H1 (cell line): ENCODE results near the gene STXBP5. TPM values are rescaled to one million over a fixed set of nuclear protein-coding genes. Genes with fewer than 3 reads are reported as not detected.

Source experiments
- CTCF ChIA-PET: fragments of 300-600 bp; sonication (Branson Sonifier 250); formaldehyde crosslinking; loops from one replicate; lab custom pipeline; 2021; ENCODE audit not compliant: partially characterized antibody; lab: Charles Lee
- POLR2A ChIA-PET: fragments of 300-600 bp; sonication (Branson Sonifier 250); formaldehyde crosslinking; loops from one replicate; lab custom pipeline; 2021; ENCODE audit warnings: inconsistent platforms; ENCODE audit not compliant: partially characterized antibody; lab: Charles Lee
- DNase-seq, 2 experiments: peaks; one replicate each; pipeline versions ENCODE4 v3.0.0 to v3.0.0-alpha.2; 2010 to 2022; ENCODE audit warnings: low spot score in 2 of 2, low read depth in 1 of 2, mixed read lengths in 1 of 2
- FAIRE-seq: peaks from 2 replicates; lab custom pipeline; 2011; peaks lifted over from hg19 to GRCh38; lab: Jason Lieb, UNC
- H2AFZ ChIP-seq: 2 replicates; pipeline ENCODE4 v1.8.1; 2012; ENCODE audit warnings: low read length, inconsistent platforms
- H2AK5ac ChIP-seq: 2 replicates; pipeline ENCODE4 v1.6.1; 2013; ENCODE audit warnings: low read depth, low read length
- H2BK120ac ChIP-seq: replicated peaks from 2 replicates; pipeline ENCODE3; 2013; ENCODE audit warnings: low read depth, low read length, inconsistent platforms
- H2BK12ac ChIP-seq: 2 replicates; pipeline ENCODE4 v1.6.1; 2013; ENCODE audit warnings: low read depth, low read length
- H2BK15ac ChIP-seq: 2 replicates; pipeline ENCODE4 v1.6.1; 2013; ENCODE audit warnings: low read length
- H2BK20ac ChIP-seq: 2 replicates; pipeline ENCODE4 v1.6.1; 2013; ENCODE audit warnings: low read length
- H2BK5ac ChIP-seq: 2 replicates; pipeline ENCODE4 v1.6.1; 2013; ENCODE audit warnings: low read depth, low read length
- H3K14ac ChIP-seq: 2 replicates; pipeline ENCODE4 v1.6.1; 2013; ENCODE audit warnings: inconsistent platforms; ENCODE audit not compliant: insufficient read length
- H3K18ac ChIP-seq: 2 replicates; pipeline ENCODE4 v1.6.1; 2013; ENCODE audit warnings: low read length; ENCODE audit errors: extremely low read depth
- H3K23ac ChIP-seq: 2 replicates; pipeline ENCODE4 v1.6.1; 2013; ENCODE audit warnings: inconsistent platforms; ENCODE audit not compliant: insufficient read length
- H3K23me2 ChIP-seq: 2 replicates; pipeline ENCODE4 v1.6.1; 2013; ENCODE audit warnings: low read depth, low read length
- H3K27ac ChIP-seq: 2 replicates; pipeline ENCODE4 v1.6.1; 2011; ENCODE audit warnings: low read depth, low read length, inconsistent platforms
- H3K27me3 ChIP-seq, 4 experiments: replicated peaks in 1 of 4; 1 replicate in 1 of 4; 2 replicates in 3 of 4; pipeline versions ENCODE4 v1.6.1 to v1.8.1; 2011 to 2013; ENCODE audit warnings: low read length in 3 of 4, mild to moderate bottlenecking in 3 of 4, inconsistent platforms in 2 of 4, mixed read lengths in 2 of 4, moderate library complexity in 1 of 4; ENCODE audit not compliant: control insufficient read depth in 3 of 4, insufficient read depth in 3 of 4; ENCODE audit errors: extremely low read depth in 1 of 4
- H3K36me3 ChIP-seq, 4 experiments: 2 replicates each; pipeline versions ENCODE4 v1.6.1 to v1.8.1; 2011 to 2013; ENCODE audit warnings: mild to moderate bottlenecking in 4 of 4, low read length in 3 of 4, moderate library complexity in 2 of 4, control low read depth in 1 of 4, inconsistent platforms in 1 of 4; ENCODE audit not compliant: insufficient read depth in 4 of 4, control insufficient read depth in 2 of 4
- H3K4ac ChIP-seq: replicated peaks from 2 replicates; pipeline ENCODE3; 2013; ENCODE audit warnings: low read length, low read depth, mixed read lengths, inconsistent platforms; ENCODE audit not compliant: insufficient read length
- H3K4me1 ChIP-seq, 4 experiments: replicated peaks in 1 of 4; 1 replicate in 1 of 4; 2 replicates in 3 of 4; pipeline versions ENCODE4 v1.6.1 to v1.8.1; 2011 to 2013; ENCODE audit warnings: low read length in 3 of 4, inconsistent platforms in 2 of 4, mixed read lengths in 1 of 4; ENCODE audit not compliant: insufficient read depth in 4 of 4, control insufficient read depth in 3 of 4
- H3K4me2 ChIP-seq, 2 experiments: 2 replicates each; pipeline versions ENCODE4 v1.6.1 to v1.8.1; 2011 to 2013; ENCODE audit warnings: low read depth in 2 of 2, low read length in 2 of 2, control low read depth in 1 of 2, inconsistent platforms in 1 of 2, mild to moderate bottlenecking in 1 of 2; ENCODE audit not compliant: insufficient read depth in 1 of 2
- H3K4me3 ChIP-seq, 4 experiments: fragments of 200-600, 300-600 bp in 1 of 4; sonication (generic), shearing (Covaris generic), sonication (Bioruptor Twin) in 1 of 4; 2 replicates each; pipeline versions ENCODE4 v1.5.1 to v1.8.1; 2011 to 2016; ENCODE audit warnings: low read length in 4 of 4, low read depth in 3 of 4, control low read depth in 2 of 4, inconsistent platforms in 2 of 4, mild to moderate bottlenecking in 2 of 4, mixed read lengths in 1 of 4, moderate library complexity in 1 of 4; ENCODE audit not compliant: insufficient read depth in 2 of 4; ENCODE audit errors: extremely low read depth in 1 of 4
- H3K56ac ChIP-seq: replicated peaks from 2 replicates; pipeline ENCODE3; 2013; ENCODE audit warnings: low read depth, mild to moderate bottlenecking, mixed read lengths, low read length, inconsistent platforms; ENCODE audit not compliant: insufficient read length
- H3K79me1 ChIP-seq: 2 replicates; pipeline ENCODE4 v1.6.1; 2013; ENCODE audit warnings: low read depth, low read length, control low read depth
- H3K79me2 ChIP-seq, 2 experiments: 2 replicates each; pipeline versions ENCODE4 v1.6.1 to v1.8.1; 2012 to 2013; ENCODE audit warnings: low read length in 2 of 2, mild to moderate bottlenecking in 2 of 2, inconsistent platforms in 1 of 2; ENCODE audit not compliant: insufficient read depth in 2 of 2, control insufficient read depth in 1 of 2
- H3K9ac ChIP-seq, 4 experiments: replicated peaks in 1 of 4; 1 replicate in 1 of 4; 2 replicates in 3 of 4; pipeline versions ENCODE4 v1.6.1 to v1.8.1; 2011 to 2013; ENCODE audit warnings: low read depth in 3 of 4, low read length in 3 of 4, control low read depth in 2 of 4, mild to moderate bottlenecking in 2 of 4, moderate library complexity in 2 of 4, inconsistent platforms in 1 of 4; ENCODE audit errors: extremely low read depth in 1 of 4
- H3K9me3 ChIP-seq, 2 experiments: 2 replicates each; pipeline versions ENCODE4 v1.6.1 to v1.8.1; 2012 to 2013; ENCODE audit warnings: mild to moderate bottlenecking in 2 of 2, moderate library complexity in 2 of 2, control low read depth in 1 of 2, inconsistent platforms in 1 of 2, low read depth in 1 of 2, low read length in 1 of 2, mixed read lengths in 1 of 2; ENCODE audit not compliant: insufficient read depth in 2 of 2
- H4K20me1 ChIP-seq, 2 experiments: replicated peaks in 1 of 2; 2 replicates each; pipeline versions ENCODE3 to v1.8.1; 2011 to 2013; ENCODE audit warnings: inconsistent platforms in 2 of 2, low read length in 2 of 2, mild to moderate bottlenecking in 1 of 2; ENCODE audit not compliant: insufficient read depth in 2 of 2, control insufficient read depth in 1 of 2
- H4K5ac ChIP-seq: 2 replicates; pipeline ENCODE4 v1.6.1; 2013; ENCODE audit warnings: low read length, low read depth, mixed read lengths, inconsistent platforms; ENCODE audit not compliant: insufficient read length
- H4K8ac ChIP-seq: 2 replicates; pipeline ENCODE4 v1.8.0; 2013; ENCODE audit warnings: mild to moderate bottlenecking, moderate library complexity, low read length, inconsistent platforms; ENCODE audit not compliant: insufficient read depth; ENCODE audit errors: extremely low read depth
- H4K91ac ChIP-seq: replicated peaks from 2 replicates; pipeline ENCODE3; 2013; ENCODE audit warnings: low read length, mixed read lengths, inconsistent platforms; ENCODE audit not compliant: insufficient read length
- E2F6 ChIP-seq: IDR thresholded peaks from 2 replicates; pipeline ENCODE4 v1.6.1; 2012; ENCODE audit warnings: inconsistent platforms
- EP300 ChIP-seq, 2 experiments: IDR thresholded peaks; 1 replicate in 1 of 2; 2 replicates in 1 of 2; pipeline ENCODE4 v1.6.1; 2011 to 2012; ENCODE audit warnings: low read depth in 2 of 2, low read length in 2 of 2, mild to moderate bottlenecking in 2 of 2, borderline replicate concordance in 1 of 2, inconsistent platforms in 1 of 2, moderate library complexity in 1 of 2
- NANOG ChIP-seq: IDR thresholded peaks from 2 replicates; pipeline ENCODE4 v1.6.1; 2011; ENCODE audit warnings: low read length, low read depth, mild to moderate bottlenecking, inconsistent platforms; ENCODE audit not compliant: insufficient read depth, poor library complexity, severe bottlenecking
- PHF8 ChIP-seq: fragments of 200-600 bp; sonication (generic); conservative IDR thresholded peaks from 2 replicates; pipeline ENCODE4 v1.7.1; 2012; ENCODE audit warnings: low read depth, mild to moderate bottlenecking, inconsistent platforms, low read length, moderate library complexity
- POLR2A ChIP-seq, 2 experiments: IDR thresholded peaks; 1 replicate in 1 of 2; 2 replicates in 1 of 2; pipeline ENCODE4 v1.6.1; 2011; ENCODE audit warnings: low read depth in 2 of 2, low read length in 2 of 2, mild to moderate bottlenecking in 2 of 2; ENCODE audit errors: control extremely low read depth in 1 of 2
- RFX5 ChIP-seq: IDR thresholded peaks from 2 replicates; pipeline ENCODE4 v1.6.1; 2011; ENCODE audit warnings: low read depth, low read length, improper control_type of control experiment, borderline replicate concordance
- RXRA ChIP-seq: IDR thresholded peaks from 2 replicates; pipeline ENCODE4 v1.6.1; 2011; ENCODE audit warnings: low read depth, mild to moderate bottlenecking, low read length, moderate library complexity; ENCODE audit not compliant: insufficient read depth
- SRF ChIP-seq: IDR thresholded peaks from 2 replicates; pipeline ENCODE4 v1.6.1; 2011; ENCODE audit warnings: mild to moderate bottlenecking, low read depth, low read length, moderate library complexity
- WGBS, 2 experiments: shearing (Covaris generic) in 1 of 2; methylation state at CpG; one replicate each; pipeline versions ENCODE4 v1.1.6 to v1.1.7; 2013 to 2015; ENCODE audit warnings: low lambda C conversion rate in 2 of 2, mixed read lengths in 2 of 2, inconsistent platforms in 1 of 2, low coverage in 1 of 2, missing lambda C conversion rate in 1 of 2; ENCODE audit not compliant: insufficient replicate concordance in 2 of 2, insufficient coverage in 1 of 2, insufficient read length in 1 of 2; ENCODE audit errors: extremely low coverage in 1 of 2, missing lambda C conversion rate in 1 of 2; 5-methylcytosine and 5-hydroxymethylcytosine counted together
- polyA plus RNA-seq, 7 experiments: library from polyadenylated mRNA; depleted of rRNA in 3 of 7; stranded (reverse) in 5 of 7; unstranded in 2 of 7; fragments of >200 nt in 5 of 7; fragments of 200-250 nt in 2 of 7; gene quantifications; 1 replicate in 5 of 7; 2 replicates in 1 of 7; 4 replicates in 1 of 7; pipeline versions ENCODE4 v1.2.1 to v1.2.3, GENCODE V29; 2011 to 2013; ENCODE audit warnings: missing spikeins in 2 of 7, mixed read lengths in 2 of 7
- total RNA-seq: library from RNA; stranded (reverse); fragmentation: NEBNext Ultra II Directional; extraction: Animal tissue kit (Norgen Biotek cat#: 25700); gene quantifications from 2 replicates; pipeline ENCODE4 v1.2.1, GENCODE V29; 2021
- TF ChIP-seq, protein P1 (sequence below): IDR thresholded peaks from 2 replicates; pipeline ENCODE4 v1.6.1; 2011; ENCODE audit warnings: low read length, improper control_type of control experiment
- TF ChIP-seq, protein P2 (sequence below): IDR thresholded peaks from 2 replicates; pipeline ENCODE4 v1.6.1; 2012; ENCODE audit warnings: low read length, inconsistent platforms

STXBP5 gene
- total and polyA plus RNA-seq, 2 of the 8 experiments (the other 6 are each of a cell fraction or from before 2014, with no cell fraction given): 2.7 to 10.8 TPM

GRCh38 chr6:147283460-147283859 lies 79.2 kb downstream of the STXBP5 start:
- no peak overlapping the region for H4K91ac ChIP-seq
- no peak overlapping the region for H3K9ac ChIP-seq
- H3K4me2 ChIP-seq: no peak overlapping the region
- H2BK5ac ChIP-seq: no peak overlapping the region
- WGBS, 2 experiments: 87% methylated on average over 5 of the region's 5 CpGs; no CpG with 5 or more reads in 1 of the 2 experiments
- H3K23me2 ChIP-seq: no peaks in the 10 kb centered on the region
- H3K56ac ChIP-seq: no peak overlapping the region
- H3K79me2 ChIP-seq: no peaks in the 10 kb centered on the region
- no peak overlapping the region for H2BK20ac ChIP-seq
- FAIRE-seq (no peak), DNase-seq (no peak)
- no peak overlapping the region for H2AK5ac ChIP-seq
- no peak overlapping the region for H3K18ac ChIP-seq
- no peak overlapping the region for H3K14ac ChIP-seq
- H2BK12ac ChIP-seq: no peak overlapping the region
- H3K9me3 ChIP-seq: peaks cover 0 to 3% of the 10 kb centered on the region in 2 experiments; a peak in 1 of 4 replicates
- no peak overlapping the region for H2BK15ac ChIP-seq
- peaks cover 0 to 1% of the 10 kb centered on the region in 2 experiments for H4K20me1 ChIP-seq
- H3K4ac ChIP-seq: no peak overlapping the region
- H3K79me1 ChIP-seq: no peaks in the 10 kb centered on the region
- H3K4me3 ChIP-seq: no peak overlapping the region
- H3K36me3 ChIP-seq: peaks cover 0 to 11% (median 5%) of the 10 kb centered on the region in 4 experiments; a peak in 3 of 8 replicates
- ChIA-PET POLR2A (interaction anchor here (0.6 to 1.1 kb wide), 2 partner anchors 31 to 53 kb away, joined by 3 to 5 read pairs; no protein-coding TSS in a partner anchor), CTCF (interaction anchor here (0.8 to 2.3 kb wide), 6 partner anchors 27 to 427 kb away, joined by 3 to 9 read pairs (median 4); no protein-coding TSS in a partner anchor)
- no peak overlapping the region for H2BK120ac ChIP-seq
- no peak overlapping the region for H3K23ac ChIP-seq
- H3K27ac ChIP-seq: no peak overlapping the region
- H2AFZ ChIP-seq: no peak overlapping the region
- H4K8ac ChIP-seq: no peak overlapping the region
- H3K27me3 ChIP-seq: no peaks in the 10 kb centered on the region
- no peak overlapping the region for H4K5ac ChIP-seq
- no peaks in the 10 kb centered on the region for H3K4me1 ChIP-seq
- TF ChIP-seq E2F6 (no peak), EP300 (IDR thresholded peaks at IDR 0.05; ENCODE audit: borderline replicate concordance in 1 of 2, low read depth in 2 of 2, low read length in 2 of 2) (no peak), RFX5 (no peak), SRF (no peak), NANOG (no peak), POLR2A (IDR thresholded peaks at IDR 0.05; ENCODE audit: control extremely low read depth in 1 of 2, low read depth in 2 of 2, low read length in 2 of 2) (no peak), PHF8 (no peak), RXRA (no peak)
- TF ChIP-seq, protein P1, sequence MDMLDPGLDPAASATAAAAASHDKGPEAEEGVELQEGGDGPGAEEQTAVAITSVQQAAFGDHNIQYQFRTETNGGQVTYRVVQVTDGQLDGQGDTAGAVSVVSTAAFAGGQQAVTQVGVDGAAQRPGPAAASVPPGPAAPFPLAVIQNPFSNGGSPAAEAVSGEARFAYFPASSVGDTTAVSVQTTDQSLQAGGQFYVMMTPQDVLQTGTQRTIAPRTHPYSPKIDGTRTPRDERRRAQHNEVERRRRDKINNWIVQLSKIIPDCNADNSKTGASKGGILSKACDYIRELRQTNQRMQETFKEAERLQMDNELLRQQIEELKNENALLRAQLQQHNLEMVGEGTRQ: no peak
- TF ChIP-seq, protein P2, sequence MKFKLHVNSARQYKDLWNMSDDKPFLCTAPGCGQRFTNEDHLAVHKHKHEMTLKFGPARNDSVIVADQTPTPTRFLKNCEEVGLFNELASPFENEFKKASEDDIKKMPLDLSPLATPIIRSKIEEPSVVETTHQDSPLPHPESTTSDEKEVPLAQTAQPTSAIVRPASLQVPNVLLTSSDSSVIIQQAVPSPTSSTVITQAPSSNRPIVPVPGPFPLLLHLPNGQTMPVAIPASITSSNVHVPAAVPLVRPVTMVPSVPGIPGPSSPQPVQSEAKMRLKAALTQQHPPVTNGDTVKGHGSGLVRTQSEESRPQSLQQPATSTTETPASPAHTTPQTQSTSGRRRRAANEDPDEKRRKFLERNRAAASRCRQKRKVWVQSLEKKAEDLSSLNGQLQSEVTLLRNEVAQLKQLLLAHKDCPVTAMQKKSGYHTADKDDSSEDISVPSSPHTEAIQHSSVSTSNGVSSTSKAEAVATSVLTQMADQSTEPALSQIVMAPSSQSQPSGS: no peak
